ENCODE data around the gene LATS2.

LATS2 gene

DNA sequence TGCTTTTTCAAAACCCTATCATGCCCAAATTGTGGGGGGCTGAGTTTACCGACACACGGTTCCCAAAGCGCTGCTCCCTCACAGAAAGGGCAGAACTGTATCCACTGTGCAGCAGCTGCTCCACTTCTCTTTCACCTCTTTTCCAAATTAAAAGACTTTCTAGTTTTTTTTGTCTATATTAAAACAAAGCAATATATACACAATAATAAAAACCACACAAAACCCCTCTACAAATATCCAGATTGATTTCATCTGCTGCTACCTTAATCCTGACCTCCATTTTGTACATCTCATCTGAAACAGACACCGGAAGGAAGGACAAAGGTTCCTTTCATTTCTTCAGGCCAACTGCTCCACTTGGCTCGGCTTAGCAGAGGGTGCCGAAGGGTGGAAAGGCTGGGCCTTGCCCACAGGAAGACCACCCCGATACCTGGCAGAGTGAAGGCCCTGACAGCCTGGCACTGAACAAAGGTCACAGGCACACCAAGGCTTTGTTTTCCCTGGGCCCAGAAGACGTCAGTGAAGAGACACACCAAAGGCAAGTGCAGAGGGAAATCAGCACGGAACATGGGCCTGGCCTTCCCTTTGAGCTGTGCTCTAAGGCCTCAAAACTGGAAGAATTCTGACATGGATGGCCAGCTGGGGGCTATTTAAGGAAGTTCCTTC, 71.6 kb downstream of the LATS2 start:
- DNase-seq (ENCODE audit: low read depth) = no peak
- TF ChIP-seq, protein P1, sequence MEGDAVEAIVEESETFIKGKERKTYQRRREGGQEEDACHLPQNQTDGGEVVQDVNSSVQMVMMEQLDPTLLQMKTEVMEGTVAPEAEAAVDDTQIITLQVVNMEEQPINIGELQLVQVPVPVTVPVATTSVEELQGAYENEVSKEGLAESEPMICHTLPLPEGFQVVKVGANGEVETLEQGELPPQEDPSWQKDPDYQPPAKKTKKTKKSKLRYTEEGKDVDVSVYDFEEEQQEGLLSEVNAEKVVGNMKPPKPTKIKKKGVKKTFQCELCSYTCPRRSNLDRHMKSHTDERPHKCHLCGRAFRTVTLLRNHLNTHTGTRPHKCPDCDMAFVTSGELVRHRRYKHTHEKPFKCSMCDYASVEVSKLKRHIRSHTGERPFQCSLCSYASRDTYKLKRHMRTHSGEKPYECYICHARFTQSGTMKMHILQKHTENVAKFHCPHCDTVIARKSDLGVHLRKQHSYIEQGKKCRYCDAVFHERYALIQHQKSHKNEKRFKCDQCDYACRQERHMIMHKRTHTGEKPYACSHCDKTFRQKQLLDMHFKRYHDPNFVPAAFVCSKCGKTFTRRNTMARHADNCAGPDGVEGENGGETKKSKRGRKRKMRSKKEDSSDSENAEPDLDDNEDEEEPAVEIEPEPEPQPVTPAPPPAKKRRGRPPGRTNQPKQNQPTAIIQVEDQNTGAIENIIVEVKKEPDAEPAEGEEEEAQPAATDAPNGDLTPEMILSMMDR (conservative IDR thresholded peaks at IDR 0.05; ENCODE audit: low read length) = no peak

DNA sequence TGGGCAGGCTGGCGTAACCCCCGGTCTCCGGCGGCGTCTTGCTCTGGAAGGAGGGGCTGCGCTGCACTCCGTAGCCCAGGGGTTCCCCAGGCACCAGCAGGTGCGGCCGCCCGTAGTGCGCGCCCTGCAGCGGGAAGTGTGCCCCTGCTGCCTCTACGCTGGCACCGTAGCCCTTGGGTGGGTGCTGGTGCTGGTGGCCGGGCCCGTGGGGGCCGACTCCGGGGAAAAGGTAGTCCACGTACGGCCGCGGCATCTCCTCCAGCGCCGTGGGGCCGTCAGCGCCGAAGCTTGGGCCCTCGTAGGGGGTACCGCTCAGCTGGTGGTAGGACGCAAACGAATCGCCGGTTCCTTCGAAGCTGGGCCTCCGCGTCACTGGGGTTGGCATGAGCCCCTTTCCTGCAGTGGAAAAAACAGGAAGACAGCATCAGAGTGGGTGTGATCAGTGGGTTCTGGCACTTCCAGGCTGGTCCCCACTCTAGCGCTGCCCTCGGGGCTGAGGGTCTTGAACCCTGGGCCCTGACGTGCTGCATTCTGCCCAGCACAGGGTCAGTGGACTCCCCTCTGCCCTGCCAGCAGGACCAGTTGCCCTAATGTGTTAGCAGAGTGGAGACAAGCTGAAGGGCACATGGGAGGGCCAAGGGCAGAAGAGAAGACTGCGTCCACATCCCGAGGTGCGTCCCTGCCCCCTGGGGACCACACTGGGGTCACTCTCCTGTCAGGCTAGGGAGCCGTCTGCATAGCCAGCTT, 72.3 kb downstream of the LATS2 start:
- TF ChIP-seq, protein P1 (conservative IDR thresholded peaks at IDR 0.05; ENCODE audit: low read length) = no peak
- DNase-seq (ENCODE audit: low read depth) = no peak
- no peak overlapping the region for H3K4me3 ChIP-seq (ENCODE audit: low read length)

More for the DNA sequence above, 71.6 kb downstream of the LATS2 start:
- no peak overlapping the region for H3K4me3 ChIP-seq (ENCODE audit: low read length)

DNA sequence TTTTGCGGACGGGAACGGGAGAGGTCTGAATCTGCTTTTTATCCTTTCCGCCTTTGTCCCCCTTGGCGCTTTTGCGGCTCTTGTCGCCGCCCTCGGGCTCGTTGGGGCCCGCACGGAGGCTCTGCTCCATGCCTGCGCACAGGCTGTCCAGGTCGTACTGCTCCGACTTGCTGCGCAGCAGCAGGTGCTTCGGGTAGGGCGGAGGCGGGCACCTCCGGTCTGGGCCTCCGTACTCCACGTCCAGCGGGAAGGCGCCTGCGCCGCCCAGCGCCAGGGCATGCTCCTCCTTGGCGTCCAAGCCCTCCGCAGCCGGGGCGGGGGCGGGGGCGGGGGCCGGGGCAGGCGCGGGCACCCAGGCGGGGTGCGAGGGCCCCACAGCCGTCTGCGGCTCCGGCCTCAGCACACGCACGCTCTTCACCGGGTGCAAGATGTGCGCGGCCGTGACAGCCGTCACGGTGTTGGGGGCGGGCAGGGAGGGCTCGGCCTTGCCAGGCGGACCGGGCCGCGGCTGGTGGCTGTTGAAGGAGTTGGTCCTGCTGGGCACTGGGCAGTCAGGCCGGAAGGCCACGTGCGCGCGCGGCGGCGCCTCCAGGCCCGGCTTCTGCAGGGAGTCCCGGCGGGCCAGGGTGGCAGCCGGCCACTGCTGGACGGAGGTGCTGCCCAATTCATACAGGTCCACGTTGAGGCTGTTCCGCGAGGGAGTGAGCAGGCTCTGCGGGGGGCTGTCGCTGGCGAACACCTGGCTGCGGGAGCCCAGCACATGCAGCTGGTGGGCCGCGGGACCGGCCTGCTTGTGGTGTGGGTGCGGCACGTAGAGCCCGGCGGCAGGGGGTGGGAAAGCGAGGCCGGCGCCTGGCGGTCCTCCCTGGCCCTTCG, 73.1 kb downstream of the LATS2 start:
- TF ChIP-seq, protein P1 (conservative IDR thresholded peaks at IDR 0.05; ENCODE audit: low read length) = no peak
- DNase-seq (ENCODE audit: low read depth) = no peak
- no peak overlapping the region for H3K4me3 ChIP-seq (ENCODE audit: low read length)

DNA sequence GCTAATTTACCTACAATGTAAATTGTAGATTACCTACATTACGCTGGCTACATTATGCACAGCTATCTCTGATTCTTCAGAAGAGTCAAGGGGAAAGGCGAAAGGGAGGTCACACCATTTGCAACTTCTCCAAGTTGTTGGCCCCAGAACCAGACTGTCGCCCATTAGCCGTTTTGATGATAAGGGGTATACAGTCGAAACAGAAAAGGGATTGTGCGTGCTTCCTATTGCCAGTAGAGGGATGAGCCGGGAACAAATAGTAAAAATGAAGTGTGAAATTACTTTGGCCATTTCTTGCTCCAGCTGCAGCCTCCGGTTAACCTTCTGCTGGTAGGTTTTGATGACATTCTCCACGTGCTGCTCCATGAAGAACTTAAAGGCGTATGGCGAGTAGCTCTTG, 73.8 kb downstream of the LATS2 start:
- TF ChIP-seq, protein P1 (conservative IDR thresholded peaks at IDR 0.05; ENCODE audit: low read length) = no peak
- H3K4me3 ChIP-seq (ENCODE audit: low read length) = no peak overlapping the region
- no peak for DNase-seq (ENCODE audit: low read depth)

DNA sequence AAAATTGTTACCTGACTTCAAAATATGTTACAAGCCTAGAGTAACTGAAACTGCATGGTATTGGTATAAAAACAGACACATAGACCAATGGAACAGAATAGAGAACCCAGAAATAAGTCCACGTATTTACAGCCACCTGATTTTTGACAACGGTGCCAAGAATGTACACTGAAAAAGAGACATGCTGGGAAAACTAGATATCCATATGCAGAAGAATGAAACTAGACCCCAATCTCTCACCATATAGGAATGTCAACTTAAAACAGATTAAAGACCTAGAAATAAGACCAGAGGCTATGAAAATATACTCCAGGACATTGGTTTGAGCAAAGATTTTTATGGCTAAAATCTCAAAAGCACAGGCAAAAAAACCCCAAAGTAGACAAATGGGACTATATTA, 76.5 kb downstream of the LATS2 start:
- no peak overlapping the region for H3K4me3 ChIP-seq (ENCODE audit: low read length)
- DNase-seq (ENCODE audit: low read depth) = no peak
- TF ChIP-seq, protein P1 (conservative IDR thresholded peaks at IDR 0.05; ENCODE audit: low read length) = no peak

GRCh38 chr13:20983386-20983785, 78.0 kb downstream of the LATS2 start:
- TF ChIP-seq, protein P1 (conservative IDR thresholded peaks at IDR 0.05; ENCODE audit: low read length) = no peak
- no peak for DNase-seq (ENCODE audit: low read depth)

More at GRCh38 chr13:20983386-20983785, 78.0 kb downstream of the LATS2 start:
- no peak overlapping the region for H3K4me3 ChIP-seq (ENCODE audit: low read length)
